NCI-H526 (cell line): ENCODE measurements around the gene LCN12.

ENCODE experiments used
- DNase-seq, 2 experiments: peaks; one replicate each; lab custom pipeline; 2025; lab: John Stamatoyannopoulos, UW

The LCN12 gene, protein sequence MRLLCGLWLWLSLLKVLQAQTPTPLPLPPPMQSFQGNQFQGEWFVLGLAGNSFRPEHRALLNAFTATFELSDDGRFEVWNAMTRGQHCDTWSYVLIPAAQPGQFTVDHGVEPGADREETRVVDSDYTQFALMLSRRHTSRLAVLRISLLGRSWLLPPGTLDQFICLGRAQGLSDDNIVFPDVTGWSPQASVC

GRCh38 chr9:136951541-136952320 is at the start of gene LCN12:
Gene LCN12 (plus strand): TSS chr9:136952273. CDS start chr9:136952328, 55 bp downstream.
- DNase-seq, result no peak

DNA sequence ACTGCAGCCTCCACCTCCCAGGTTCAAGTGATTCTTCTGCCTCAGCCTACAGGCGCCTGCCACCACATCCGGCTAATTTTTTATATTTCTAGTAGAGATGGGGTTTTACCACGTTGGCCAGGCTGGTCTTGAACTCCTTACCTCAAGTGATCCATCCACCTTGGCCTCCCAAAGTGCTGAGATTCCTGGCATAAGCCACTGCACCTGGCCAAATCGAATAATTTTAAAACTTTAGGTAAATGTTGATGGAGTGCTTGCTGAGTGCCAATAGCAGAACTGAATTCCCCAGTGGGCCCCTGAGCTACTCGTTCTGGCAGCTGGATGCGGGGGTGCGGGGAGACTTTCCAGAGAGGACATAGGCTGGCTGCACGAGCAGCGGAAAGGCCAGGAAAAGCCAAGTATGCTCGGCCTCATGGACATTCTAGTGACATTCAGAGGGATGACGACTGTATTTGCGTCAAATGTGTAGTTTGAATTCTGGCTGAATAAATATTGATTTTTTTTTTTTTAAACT is 49.0 kb upstream of the LCN12 start:
- no peak for DNase-seq

DNA sequence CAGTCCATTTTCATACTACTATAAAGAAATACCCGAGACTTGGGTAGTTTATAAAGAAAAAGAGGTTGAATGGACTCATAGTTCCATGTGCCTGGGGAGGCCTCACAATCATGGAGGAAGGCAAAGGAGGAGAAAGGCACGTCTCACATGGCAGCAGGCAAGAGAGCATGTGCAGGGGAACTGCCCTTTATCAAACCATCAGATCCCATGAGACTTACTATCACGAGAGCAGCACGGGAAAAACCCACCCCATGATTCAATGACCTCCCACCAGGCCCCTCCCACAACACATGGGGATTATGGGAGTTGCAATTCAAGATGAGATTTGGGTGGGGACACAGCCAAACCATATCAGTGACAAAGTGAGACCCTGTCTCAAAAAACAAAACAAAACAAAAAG is 45.8 kb upstream of the LCN12 start:
- no peak for DNase-seq

GRCh38 chr9:136907011-136907914 is 44.8 kb upstream of the LCN12 start:
- DNase-seq, result no peak

DNA sequence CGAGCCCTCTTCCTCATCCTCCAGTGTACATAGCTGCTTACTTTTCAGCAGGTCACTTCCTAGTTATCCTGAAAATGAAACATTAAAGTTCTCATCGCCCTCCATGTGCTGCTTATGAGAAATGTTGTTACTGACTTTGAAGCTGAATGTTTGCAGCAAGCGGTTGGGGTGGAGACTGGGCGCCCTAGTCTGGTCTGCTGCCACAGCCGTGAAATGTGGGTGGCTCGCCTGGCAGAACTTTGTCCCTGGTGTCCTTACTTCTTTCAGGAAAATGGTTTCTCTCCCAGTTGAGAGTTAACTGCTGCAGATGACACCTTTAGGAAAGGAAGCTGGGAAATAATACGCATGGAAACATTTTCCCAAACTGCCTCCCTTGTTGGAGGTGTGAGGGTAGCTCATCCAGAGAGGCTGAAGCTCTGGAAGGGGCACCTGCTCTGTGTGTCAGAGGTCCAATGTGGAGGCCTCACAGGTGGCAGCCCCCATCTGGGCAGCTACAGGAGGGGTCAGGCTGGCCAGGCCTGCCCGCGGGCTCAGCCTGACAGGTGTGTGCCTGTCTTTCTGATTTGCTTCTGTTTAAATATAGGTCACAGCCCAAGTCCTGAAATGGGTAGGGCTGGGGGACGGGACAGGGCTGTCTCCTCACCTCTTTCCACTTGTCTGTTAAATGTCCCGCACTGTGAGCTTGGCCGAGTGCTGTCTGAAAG is 41.7 kb upstream of the LCN12 start:
- no peak for DNase-seq

DNA sequence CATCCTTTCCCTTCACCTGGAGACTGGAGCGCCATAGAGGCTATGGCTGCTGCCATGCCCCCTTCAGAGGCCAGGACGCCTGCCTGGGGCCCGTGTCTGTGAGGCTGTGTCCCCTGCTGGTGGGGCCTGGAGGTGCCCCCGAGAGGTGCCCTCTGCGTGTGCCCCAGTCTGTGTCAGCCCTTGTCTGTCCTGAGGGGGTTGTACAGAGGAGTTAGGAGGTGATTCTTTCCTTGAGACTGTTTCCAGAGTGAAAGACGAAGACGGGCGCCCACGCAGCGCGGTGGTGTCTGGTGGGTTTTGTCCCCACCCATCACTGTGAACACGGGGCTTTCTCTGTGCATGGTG is 41.2 kb upstream of the LCN12 start:
- DNase-seq, result no peak

- no peak for DNase-seq
Observed at GRCh38 chr9:136913701-136914438, 38.2 kb upstream of the LCN12 start.

DNA sequence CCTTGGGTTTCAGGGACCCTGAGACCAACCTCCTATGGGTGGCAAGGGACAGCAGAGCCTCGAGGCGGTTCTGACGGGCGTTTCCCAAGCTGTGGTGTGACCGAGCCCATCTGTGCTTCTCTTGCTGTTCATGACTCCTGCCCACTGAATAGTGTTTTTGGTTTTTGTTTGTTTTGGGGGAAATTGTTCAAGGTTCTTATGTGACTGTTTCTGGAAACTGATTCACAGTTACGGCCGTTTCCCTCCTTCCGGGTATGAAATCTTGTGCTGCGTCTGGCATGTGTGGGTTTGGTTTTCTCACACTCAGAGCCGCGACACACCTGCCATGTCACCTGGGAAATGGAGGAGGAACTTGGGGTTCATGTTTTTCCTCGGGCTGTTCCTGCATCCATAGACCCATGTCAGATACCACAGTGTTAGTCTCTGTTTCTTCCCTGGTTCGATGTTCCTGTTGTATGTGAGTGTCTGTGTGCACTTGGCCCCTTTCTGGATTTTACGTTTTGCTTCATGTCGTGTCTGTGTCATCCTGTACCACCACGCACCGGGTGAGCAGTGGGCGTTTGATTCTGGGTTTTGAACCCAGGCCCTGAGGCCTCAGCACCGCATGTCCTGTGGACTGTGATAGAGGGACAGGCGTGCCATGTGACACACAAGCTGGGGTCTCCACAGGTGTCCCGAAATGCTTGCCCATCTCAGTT is 36.3 kb upstream of the LCN12 start:
- no peak for DNase-seq

DNA sequence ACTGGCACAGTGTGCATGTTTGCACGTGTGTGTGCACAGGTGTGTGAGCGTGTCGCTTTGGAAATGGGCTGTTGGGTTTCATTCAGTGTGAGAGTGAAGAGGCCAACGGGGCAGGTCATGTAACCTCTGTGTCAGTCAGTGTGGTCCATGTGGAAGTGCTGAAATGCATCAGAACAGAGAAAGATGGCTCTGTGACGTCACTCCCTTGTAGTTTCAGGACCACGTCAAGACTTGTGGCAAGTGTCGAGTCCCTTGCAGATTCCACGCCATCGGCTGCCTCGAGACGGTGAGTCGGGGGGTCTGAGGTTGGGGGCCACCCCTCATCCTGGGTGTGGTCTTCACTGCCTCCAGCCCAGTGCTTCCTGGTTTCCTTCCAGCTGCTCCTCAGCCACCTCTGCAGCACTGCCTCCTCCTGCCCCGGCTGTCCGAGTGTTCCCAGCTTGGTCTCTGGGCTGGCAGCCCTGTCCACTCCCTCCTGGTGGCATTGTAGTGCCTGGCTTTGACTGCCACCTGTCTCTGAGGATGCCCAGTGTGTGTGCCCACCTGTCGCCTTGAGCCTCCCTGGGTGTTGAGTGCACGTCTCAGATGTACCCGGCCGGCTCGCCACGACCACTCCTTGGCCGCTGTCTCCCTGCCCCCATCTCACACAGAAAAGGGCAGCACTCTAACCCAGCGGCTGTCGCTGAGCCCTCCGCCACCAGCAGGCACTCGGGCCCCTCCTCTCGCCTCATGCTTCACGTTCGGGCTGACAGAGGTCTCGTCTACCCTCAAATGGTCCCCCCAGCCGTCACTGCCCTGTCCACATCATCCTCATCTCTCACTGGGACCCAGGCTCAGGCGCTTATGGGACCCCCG is 35.5 kb upstream of the LCN12 start:
- no peak for DNase-seq

DNA sequence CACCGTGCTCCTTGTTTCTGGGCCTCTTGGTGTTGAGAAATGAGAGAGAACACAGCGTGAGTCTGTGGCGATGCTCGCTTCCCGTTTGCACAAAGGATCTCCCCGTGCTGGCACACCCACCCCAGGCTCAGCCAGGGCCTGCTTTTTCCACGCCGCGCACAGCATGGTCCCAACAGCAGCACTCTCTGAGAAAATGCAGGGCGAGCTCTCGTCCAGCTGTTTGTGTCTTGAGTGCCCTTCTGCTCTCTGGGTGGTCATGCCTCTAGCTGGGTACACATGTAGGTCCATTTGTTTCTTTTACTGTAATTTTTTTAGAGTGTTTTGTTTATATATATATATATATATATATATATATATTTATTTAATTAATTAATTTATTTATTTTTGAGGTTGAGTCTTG is 34.2 kb upstream of the LCN12 start:
- DNase-seq, result no peak

- no peak for DNase-seq
Observed at GRCh38 chr9:136920069-136920468, 32.0 kb upstream of the LCN12 start.

- no peak for DNase-seq
Observed at GRCh38 chr9:136920734-136921231, 31.3 kb upstream of the LCN12 start.

DNA sequence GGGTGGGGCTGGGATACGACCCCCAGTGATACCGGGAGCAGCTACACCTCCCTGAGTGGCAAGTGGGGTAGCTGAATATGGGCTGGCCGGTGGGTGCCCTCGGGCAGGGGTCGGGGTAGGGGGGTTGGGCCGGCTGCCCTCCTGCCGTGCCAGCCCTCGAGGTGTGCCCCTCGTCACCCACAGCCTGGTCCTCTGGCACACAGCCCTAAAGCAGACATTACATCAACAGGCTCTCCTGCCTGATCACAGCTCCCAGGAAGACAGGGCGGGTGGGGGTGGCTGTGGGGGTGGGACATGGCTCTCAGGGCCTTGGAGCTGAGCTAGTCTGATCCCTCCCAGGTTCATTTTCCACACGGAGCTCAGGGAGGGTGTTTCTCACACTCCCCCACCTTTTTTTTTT is 30.8 kb upstream of the LCN12 start:
- no peak for DNase-seq

DNA sequence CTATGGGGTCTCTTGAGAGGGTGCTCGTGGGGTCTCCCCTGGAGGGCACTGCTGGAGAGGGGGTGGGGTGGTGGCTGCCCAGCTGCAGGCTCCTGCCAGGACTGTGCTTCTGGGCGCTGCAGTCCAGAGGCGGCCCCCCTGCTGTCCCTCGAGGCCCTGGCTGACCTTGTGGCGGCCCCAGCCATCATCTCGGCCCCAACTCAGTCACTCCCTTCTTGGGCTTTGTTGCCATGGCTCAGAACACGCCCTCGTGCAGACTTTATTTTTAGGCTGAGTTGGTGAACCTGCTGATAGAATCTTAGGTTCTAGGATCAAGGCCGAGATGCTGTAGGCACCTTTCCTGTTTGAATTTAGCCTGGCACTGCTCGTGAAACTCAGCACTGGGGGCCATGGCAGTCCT is 30.4 kb upstream of the LCN12 start:
- DNase-seq, result no peak

- DNase-seq, result no peak
Observed at GRCh38 chr9:136922540-136922939, 29.5 kb upstream of the LCN12 start.

DNA sequence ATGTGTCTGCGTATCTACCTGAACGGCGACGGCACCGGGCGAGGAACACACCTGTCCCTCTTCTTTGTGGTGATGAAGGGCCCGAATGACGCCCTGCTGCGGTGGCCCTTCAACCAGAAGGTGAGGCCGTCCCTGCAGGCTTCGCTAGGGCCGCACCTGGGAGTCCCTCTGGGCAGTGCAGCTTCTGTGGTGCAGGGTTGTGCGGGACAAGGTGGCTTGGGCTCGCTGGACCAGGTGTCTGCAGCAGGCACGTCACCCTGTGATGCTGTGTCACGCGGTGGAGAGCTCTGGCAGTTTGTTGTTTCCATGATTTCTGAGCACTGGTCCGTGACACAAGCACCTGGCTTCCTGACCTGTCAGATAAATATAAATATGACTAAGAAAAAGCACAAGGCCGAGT is 28.2 kb upstream of the LCN12 start:
- peak; percentile 68 to 79 for DNase-seq

GRCh38 chr9:136925414-136926153 is 26.5 kb upstream of the LCN12 start:
- DNase-seq, result no peak

GRCh38 chr9:136926154-136926704 is 25.8 kb upstream of the LCN12 start:
- no peak for DNase-seq
